Heart right ventricle (tissue), 12 donors: ENCODE data around the gene LRRC32. TPM values are rescaled to one million over a fixed set of nuclear protein-coding genes. Genes with fewer than 3 reads are reported as not detected.

Experiments
- polyA plus RNA-seq, 2 donors: library from polyadenylated mRNA; stranded (reverse); fragments of 200-250 nt; gene quantifications; one replicate each; pipeline ENCODE4 v1.2.3, GENCODE V29; 2013
- total RNA-seq, 10 donors: library from RNA; stranded (reverse); fragmentation: NEBNext Ultra II Directional in 3 of 10; extraction: Animal tissue kit (Norgen Biotek cat#: 25700) in 3 of 10; gene quantifications; one replicate each; pipeline versions ENCODE4 v1.2.1 to v1.2.4, GENCODE V29; 2021 to 2023
- donor health status: ischemic (EF 13 %, LVEDD 7.1; RV severe dilation, severe dysfunction).
- donor health status: healthy with polysubstance abuse.
- donor health status: DM: no; HTN: yes; CAD: no.
- donor health status: DM: no; HTN: no; CAD: no.
- donor health status: ischemic (EF 25% LVEDD 6.9; RV normal size, moderate dysfunction).
- donor health status: ischemic (EF 25% LVEDD 5.7; RV mildly dilated, moderate dysfunction).
- donor health status: healthy.
- donor health status: nonischemic (EF 11% LVEDD 7.7; RV severe dilation, severe dysfunction).
- donor health status: DM: yes; HTN: yes; CAD: no.
- donor health status: PGD.
- donor health status: ischemic (EF 29% LVEDD 5.4; RV normal size, mild dysfunction).
- donor health status: nonischemic (EF 23%, LVEDD 6.1; RV moderate dilation, normal function).

Gene LRRC32
- total and polyA plus RNA-seq, 12 donors = 16.7 to 215 (median 43.7) TPM

Other genes with a start within 250 kb of the LRRC32 start
- gene EMSY, start 225.7 kb downstream of the LRRC32 start, total RNA-seq = 10 to 100 TPM; 14.2 to 23.4 (median 18.1) TPM
- gene EMSY, start 225.7 kb downstream of the LRRC32 start, polyA plus RNA-seq = 1 to 10 TPM; 5.9 to 9.7 TPM
- gene TSKU, start 112.6 kb upstream of the LRRC32 start, total RNA-seq = 10 to 100 TPM in 4 of 10 donors, 1 to 10 TPM in 6; 3.0 to 21.9 (median 6.6) TPM
- 10 to 100 TPM in 1 of 2 donors, 1 to 10 TPM in 1; 6.6 to 13.7 TPM for gene TSKU, start 112.6 kb upstream of the LRRC32 start, polyA plus RNA-seq
- 10 to 100 TPM in 5 of 10 donors, 1 to 10 TPM in 5; 8.9 to 14.8 (median 10.6) TPM for gene ACER3, start 190.2 kb upstream of the LRRC32 start, total RNA-seq
- 1 to 10 TPM; 2.9 to 4.2 TPM for gene ACER3, start 190.2 kb upstream of the LRRC32 start, polyA plus RNA-seq